Left ventricle myocardium superior (tissue), 1 donor: ENCODE measurements around the gene PHF20. TPM values are rescaled to one million over a fixed set of nuclear protein-coding genes. Genes with fewer than 3 reads are reported as not detected.
"Not testable (repeated sequence)": the region's sequence is repeated elsewhere in the genome, so short reads cannot be mapped to it uniquely, and the experiment has no call there.

Experiments
- ATAC-seq: fragments of 200-7000 bp; cut with Tn5 transposase; one replicate; pipeline ENCODE4 v1.9.1; 2020; ENCODE audit warnings: mild to moderate bottlenecking, moderate library complexity
- DNase-seq: peaks from one replicate; pipeline ENCODE4 v3.0.0-alpha.2; 2020
- intact Hi-C: fragments of 100-400 bp; cut with micrococcal nuclease; formaldehyde crosslinking; loops from one replicate; pipeline ENCODE4 v1.11.0; 2022
- total RNA-seq: library from RNA; stranded (reverse); fragmentation: NEBNext Ultra II Directional; extraction: Animal tissue kit (Norgen Biotek cat#: 25700); gene quantifications from one replicate; pipeline ENCODE4 v1.2.1, GENCODE V29; 2021
- donor health status: DM: no; HTN: yes; CAD: no; lungs with severe emphysema.

Gene PHF20
- total RNA-seq, 1 donor from 2014 or later: 37.0 TPM

DNA sequence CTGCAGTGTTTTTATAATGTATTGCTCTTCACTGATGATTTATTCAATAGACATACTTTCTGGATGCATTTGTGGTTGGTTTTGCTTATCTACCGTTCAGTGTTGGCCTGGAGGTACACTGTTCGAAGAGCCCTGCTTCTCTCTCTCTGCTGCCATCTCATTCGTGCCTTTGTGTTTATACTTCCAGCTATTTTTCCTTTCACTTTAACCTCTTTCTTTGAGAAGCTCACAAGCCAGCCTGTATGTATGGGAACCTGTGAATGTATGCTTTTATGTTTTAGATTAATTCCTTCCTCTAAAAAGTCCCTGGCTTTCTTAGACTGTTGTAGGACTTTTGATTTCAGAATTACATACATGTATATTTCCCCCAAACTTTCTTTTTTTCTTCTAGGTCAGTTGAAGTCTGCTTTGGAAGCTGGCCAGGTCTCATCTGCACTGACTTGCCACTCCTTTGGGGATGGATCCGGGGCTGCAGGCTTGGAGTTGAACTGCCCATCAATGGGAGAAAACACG lies 99.5 kb downstream of the PHF20 start:
- intact Hi-C loops: no loop called here
- peak; percentile 26 for ATAC-seq
- peak; percentile 38 for DNase-seq

DNA sequence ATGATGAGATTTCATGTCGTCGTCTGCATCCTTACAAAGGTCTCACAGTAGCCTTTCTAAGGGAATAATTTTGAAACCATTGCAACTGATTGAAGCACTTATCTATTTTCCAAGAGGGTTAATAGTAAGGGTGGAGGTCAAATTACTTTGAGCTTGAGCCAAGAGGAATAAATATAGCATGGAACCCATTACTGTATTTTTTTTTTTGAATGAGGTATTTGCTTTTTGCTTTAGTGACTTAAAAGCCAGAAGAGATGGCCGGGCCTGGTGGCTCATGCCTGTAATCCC lies 104.2 kb downstream of the PHF20 start:
- DNase-seq (no peak), ATAC-seq (peak; percentile 29)
- intact Hi-C loops: no loop called here

DNA sequence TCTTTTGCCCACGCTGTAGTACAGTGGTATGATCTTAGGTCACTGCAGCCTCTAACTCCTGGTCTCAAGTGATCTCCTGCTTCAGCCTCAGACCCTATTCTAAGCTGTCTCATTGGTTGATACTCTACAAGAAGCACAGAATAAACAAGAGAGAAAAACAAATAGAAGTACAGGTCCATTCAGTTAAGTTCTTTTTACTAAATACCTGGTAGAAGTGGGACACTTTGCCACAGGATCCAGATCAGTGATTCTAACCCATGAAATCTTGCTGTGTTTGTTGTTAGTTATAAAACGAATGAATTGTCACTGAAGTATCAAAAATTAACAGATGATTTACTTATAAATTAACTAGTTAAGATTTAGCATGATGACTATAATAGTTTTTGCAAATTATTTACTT lies 105.8 kb downstream of the PHF20 start:
- ATAC-seq (no peak), DNase-seq (no peak)
- intact Hi-C loops: no loop called here

DNA sequence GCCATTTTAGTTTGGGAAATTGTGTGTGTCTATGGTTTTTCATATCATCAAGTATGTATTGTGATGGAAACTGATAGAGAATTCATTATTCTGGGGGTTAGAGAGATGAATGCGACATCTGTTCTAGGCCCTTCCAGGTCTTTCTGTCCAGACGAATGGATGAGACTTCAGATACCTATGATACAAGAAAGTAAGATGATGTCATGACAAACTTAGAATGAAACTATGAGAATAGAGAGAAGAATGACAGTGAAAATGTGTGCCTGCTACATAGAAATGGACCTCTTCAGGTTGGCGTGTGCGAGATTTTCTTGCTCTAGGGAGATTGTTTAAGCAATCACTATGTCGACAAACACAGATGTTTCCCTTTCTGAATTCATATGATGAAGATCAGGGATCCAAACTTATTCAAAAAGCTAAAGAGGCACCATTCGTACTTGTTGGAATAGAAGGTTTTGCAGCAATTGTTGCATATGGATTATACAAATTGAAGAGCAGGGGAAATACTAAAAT lies 106.4 kb downstream of the PHF20 start:
- ATAC-seq: no peak
- intact Hi-C loops: no loop called here

DNA sequence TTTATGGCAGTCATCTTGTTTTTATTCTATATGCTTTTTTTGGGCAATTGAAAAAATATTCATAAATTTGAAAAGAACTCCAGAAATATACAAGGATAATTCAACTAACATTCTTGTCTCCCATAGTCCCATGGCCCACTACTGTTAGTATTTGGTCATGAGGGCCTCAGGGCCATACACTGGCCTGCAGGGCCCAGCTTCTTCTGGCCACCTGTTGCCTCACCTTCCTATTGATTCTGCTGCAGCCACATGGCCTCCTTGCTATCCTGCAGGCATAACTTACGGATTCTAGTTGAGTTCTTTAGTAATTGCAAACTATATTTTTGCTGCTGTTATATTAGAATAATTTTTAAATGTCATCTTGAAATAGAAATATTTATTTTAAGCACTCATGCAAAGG lies 109.9 kb downstream of the PHF20 start:
- intact Hi-C loops: loop anchor here (10.0 kb wide), 1 partner anchor 417 kb away; no protein-coding TSS in a partner anchor
- DNase-seq (no peak), ATAC-seq (no peak)

More for the DNA sequence above, 106.4 kb downstream of the PHF20 start:
- DNase-seq: no peak

DNA sequence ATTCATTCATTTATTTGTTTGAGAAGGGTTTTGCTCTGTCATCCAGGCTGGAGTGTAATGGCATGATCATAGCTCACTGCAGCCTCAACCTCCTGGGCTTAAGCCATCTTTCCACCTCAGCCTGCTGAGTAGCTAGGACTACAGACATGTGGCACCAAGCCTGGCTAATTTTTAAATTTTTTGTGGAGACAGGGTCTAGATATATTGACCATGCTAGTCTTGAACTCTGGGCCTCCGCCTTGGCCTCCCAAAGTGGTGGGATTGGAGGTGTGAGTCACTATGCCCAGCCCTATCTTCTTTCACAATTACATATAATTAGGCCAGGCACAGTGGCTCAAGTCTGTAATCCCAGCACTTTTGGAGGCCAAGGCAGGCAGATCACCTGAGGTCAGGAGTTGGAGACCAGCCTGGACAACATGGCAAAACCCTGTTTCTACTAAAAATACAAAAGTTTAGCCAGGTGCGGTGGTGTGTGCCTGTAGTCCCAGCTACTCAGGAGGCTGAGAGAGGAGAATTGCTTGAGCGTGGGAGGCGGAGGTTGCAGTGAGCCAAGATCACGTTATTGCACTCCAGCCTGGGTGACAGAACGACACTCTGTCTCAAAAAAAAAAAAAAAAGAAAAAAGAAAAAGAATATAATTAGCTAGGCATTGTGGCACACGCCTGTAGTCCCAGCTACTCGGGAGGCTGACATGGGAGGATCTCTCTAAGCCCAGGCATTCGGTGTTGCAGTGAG lies 110.8 kb downstream of the PHF20 start:
- intact Hi-C loops: loop anchor here (10.0 kb wide), 1 partner anchor 418 kb away; no protein-coding TSS in a partner anchor
- ATAC-seq, DNase-seq: not testable (repeated sequence)

DNA sequence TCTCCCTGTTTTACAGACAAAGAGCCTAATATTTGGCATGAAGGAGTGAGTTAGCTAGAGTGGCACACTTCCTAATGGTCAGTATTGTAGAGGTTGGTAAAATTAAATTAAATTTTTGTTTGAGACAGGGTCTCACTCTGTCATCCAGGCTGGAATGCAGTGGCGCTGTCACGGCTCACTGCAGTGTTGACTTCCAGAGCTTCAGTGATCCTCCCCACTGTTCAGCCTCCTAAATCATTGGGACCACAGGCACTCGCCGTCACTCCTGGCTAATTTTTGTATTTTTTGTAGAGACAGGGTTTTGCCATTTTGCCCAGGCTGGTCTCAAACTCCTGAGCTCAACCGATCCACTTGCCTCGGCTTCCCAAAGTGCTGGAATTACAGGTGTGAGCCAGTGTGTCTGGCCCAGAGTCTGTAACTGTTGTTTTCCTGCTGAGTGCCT lies 111.5 kb downstream of the PHF20 start:
- ATAC-seq (no peak), DNase-seq (no peak)
- intact Hi-C loops: loop anchor here (10.0 kb wide), 1 partner anchor 419 kb away; no protein-coding TSS in a partner anchor

DNA sequence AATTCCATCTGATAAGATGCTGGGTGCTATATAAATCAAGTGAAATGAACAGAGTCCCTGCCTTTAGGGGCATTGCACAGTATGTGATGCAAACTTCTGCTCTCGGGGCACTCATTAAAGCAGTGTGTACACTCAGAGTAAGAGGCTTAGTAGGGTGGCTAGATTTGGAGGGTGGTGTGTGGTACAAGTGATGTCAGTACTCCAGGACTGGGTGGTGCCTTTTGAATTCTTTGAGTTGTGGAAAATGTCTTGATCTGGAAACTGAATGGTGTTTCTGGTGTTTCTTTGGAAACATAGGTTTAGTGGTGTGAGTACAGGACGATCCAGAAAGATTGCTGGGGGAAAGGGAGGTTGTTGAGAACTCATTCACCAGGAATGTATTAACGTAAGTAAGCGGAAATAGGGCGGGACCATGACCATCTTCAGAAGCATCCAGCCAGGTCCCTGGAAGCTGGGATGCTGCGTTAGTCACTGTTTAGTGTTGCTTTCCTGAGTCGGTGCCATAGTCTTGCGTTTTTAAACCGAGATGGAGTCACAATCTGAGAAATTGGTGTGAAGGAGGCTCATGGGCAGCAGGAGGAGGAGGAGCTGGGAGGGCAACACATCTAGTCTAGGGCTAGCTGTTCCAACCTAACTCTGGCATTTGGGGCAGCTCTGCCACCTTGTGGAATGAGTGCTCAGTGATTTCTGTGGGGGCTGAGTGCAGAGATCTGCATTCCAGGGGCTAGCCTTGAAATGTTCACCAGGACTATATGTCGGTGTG lies 112.1 kb downstream of the PHF20 start:
- DNase-seq: peak; percentile 67
- peak; percentile 80 for ATAC-seq
- intact Hi-C loops: loop anchor here (10.0 kb wide), 1 partner anchor 419 kb away; no protein-coding TSS in a partner anchor

DNA sequence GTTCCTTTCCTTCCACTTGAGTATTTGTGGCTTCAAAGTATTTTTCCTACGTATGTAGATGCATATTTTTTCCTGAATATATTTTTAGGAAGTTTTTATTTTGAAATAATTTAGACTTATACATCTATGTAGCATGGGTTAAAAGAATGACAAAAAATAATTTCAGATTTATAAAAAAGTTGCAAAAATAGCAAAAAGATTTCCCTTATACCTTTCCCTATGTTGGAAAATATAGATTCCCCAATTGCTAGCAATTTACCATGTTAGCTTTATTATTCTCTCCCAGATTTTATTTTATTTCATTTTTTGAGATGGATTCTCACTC lies 112.7 kb downstream of the PHF20 start:
- intact Hi-C loops: loop anchor here (10.0 kb wide), 1 partner anchor 420 kb away; no protein-coding TSS in a partner anchor
- DNase-seq (no peak), ATAC-seq (no peak)

DNA sequence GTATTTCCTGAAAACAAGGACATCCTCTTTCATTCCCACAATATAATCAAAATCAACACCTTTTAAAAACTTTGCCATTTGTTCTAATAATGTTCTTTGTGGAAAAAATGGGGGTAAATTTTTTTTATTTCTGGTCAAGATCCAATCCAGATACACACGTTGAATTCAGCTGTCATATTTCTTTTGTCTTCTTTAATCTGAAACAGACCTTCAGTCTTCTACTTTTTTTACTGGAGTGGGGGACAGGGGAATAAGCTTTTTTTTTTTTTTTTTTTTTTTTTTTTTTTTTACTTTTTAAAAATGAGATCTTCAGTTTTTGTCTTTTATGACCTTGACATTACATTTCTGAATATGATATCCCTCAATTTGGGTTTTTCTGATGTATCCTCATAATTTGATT lies 113.4 kb downstream of the PHF20 start:
- ATAC-seq: no peak
- intact Hi-C loops: loop anchor here (10.0 kb wide), 1 partner anchor 420 kb away; no protein-coding TSS in a partner anchor
- DNase-seq: no peak

DNA sequence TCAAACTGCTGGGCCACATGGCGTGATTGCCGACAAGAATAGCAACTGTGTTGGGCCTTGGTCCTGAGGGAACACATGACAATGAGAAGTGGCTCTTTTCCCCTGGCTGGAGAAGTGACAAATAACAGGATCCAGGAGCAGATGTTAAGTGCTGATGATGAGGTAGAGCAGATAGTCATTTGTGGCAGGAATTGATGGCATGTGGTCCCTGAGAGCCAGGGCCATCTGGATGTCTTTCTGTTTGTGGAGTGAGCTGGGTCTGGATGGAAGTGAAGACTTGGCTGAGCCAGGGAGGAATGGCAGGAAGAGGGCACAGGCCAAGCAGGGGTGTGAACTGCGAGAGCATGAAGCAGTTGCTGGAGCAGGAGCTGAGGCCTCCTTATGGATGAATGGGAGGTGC lies 114.7 kb downstream of the PHF20 start:
- DNase-seq: peak; percentile 66
- peak; percentile 93 for ATAC-seq
- intact Hi-C loops: loop anchor here (10.0 kb wide), 1 partner anchor 422 kb away; no protein-coding TSS in a partner anchor

DNA sequence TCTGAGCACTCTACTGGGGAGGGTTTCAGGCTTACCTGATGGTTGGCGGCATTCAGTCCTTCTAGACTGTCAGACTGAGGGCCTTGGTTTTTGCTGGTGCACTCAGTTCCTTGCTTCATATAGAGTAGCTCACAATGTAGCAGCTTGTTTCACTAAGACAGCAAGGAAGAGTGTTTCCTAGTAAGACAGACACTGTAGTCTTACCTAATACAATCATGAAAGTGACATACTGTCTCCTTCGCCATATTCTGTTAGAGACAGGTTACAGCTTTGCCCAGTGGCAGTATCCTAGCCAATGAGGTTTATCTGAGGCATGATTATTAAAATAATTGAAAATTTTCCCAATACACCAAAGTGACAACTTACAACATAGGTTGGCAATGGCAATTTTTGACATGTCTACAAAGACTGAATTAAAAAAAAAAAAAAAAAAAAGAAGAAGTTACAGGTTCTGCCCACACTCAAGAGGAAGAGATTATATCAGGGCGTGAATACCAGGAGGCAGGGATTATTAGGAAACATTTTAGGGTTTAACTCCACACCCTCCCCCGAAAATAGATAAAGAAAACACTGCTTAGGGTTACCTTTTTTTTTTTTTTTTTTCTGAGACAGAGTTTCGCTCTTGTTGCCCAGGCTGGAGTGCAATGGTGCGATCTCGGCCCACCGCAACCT lies 115.7 kb downstream of the PHF20 start:
- ATAC-seq (no peak), DNase-seq (no peak)
- intact Hi-C loops: loop anchor here (10.0 kb wide), 1 partner anchor 423 kb away; no protein-coding TSS in a partner anchor

DNA sequence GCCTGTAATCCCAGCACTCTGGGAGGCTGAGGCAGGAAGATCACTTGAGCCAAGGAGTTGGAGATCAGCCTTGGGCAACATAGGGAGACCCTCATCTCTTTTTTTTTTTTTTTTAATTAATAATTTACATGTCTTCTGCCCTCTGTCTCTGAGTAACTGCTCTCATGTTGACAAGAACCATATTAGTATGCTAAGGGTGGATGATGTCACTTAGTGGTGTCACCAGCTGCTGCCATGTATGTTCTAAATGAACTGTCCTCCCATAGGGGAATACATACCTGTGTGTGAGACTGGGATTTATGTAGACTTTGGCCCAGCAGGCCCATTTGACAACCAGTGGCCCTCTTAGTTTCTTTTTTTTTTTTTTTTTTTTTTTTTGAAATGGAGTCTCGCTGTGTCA lies 116.8 kb downstream of the PHF20 start:
- DNase-seq (no peak), ATAC-seq (no peak)
- intact Hi-C loops: loop anchor here (10.0 kb wide), 1 partner anchor 424 kb away; no protein-coding TSS in a partner anchor

DNA sequence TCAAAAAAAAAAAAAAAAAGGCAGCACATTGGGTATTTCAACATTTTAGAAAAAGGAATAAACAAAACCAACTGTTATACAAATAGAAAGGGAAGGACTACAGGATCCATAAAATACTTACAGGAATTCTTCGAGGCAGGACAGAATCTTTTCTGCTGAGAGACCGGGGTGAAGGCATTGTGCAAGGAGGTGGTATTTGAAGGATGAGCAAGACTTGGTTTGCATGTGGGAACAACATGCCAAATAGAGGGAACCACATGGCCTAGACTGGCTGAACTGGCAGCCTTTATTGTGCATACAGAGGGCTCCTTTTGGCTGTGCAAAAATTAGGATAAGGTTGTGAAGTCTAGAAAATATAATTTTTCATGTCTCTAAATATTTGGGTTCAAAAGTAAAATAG lies 119.6 kb downstream of the PHF20 start:
- intact Hi-C loops: no loop called here
- ATAC-seq (no peak), DNase-seq (no peak)

DNA sequence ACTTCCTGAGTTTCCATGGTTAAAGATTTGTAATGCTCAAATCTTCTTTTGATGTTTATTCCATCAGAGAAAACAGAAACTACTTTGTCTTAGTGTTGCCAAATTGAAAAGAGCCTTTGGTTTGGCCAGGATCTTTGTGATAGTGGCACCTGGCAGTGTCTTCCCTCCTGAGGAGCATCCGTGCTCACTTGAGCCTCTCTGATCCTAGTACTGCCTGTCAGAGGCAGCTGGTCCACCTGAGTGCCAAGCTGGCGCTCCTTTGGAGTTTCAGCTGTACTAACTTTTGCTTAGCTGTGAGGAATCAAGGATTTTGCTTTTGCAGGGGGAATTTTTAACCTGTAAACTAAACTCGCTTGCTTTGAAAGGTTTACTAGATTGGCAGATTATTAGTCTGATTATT lies 121.1 kb downstream of the PHF20 start:
- ATAC-seq (no peak), DNase-seq (no peak)
- intact Hi-C loops: no loop called here

DNA sequence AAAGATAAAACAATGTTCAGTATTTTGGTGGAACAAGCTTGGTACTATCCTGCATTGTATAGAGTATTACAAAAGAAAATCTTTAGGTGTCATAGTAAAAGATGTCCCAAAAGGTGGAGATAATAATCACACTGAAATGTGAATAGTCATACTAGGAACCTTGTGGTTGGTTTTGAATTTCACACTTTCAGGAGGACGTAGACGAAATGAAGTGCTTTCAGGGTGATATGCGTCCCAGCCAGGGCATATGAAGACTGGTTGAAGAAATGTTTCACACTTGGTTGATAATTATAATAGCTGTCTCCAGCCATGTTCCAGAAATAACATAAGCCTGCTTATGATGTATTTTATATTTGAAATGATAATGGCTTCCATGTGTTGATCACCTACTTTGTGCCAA lies 122.1 kb downstream of the PHF20 start:
- ATAC-seq (no peak), DNase-seq (no peak)
- intact Hi-C loops: no loop called here

DNA sequence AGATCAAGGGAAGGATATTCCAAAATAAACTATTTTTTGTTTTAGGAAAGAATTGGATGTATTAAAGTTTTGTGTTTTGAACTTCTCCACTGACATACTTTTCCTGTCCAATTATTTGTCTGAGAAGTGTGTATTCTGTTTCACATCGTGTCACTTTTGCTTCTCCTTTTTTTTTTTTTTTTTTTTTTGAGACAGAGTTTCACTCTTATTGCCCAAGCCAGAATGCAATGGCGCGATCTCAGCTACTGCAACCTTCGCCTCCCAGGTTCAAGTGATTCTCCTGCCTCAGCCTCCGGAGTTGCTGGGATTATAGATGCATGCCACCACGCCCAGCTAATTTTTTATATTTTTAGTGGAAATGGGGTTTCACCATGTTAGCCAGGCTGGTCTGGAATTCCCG lies 123.7 kb downstream of the PHF20 start:
- ATAC-seq, intact Hi-C loops, DNase-seq: not testable (repeated sequence)

DNA sequence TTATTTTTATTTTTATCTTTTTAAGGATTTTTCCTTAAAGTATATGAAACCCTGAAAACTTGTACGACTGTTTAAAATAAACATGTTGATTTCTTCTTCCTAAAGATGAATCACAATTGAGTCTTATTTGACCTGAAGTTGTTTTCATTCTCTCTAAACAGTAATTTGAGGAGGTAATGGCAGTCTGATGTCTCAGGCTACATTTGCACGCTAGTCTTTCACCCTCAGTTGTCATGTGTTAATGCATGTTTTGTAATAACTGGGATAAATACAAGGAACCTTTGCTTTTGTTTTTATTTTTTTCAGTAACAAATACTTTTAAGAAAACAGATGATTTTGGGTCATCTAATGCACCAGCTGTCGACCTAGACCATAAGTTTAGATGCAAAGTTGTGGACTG lies 127.2 kb downstream of the PHF20 start:
- intact Hi-C loops: no loop called here
- ATAC-seq (no peak), DNase-seq (no peak)

DNA sequence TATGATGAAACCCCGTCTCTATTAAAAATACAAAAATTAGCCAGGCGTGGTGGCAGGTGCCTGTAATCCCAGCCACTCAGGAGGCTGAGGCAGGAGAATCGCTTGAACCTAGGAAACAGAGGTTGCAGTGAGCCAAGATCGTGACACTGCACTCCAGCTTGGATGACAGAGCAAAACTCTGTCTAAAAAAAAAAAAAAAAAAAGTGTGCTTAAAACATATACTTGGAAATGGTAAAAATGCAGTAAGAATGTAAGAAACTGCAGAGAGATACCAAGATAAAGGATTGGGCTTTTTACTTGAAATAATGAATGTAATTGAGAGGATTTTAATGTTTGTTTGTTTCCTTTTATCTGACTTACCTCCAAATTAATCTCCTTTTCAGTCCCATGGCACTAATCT lies 129.4 kb downstream of the PHF20 start:
- DNase-seq, ATAC-seq, intact Hi-C loops: not testable (repeated sequence)
